CD8-positive, alpha-beta memory T cell (primary cell): Measurements from ENCODE around the gene KAZN. TPM values are rescaled to one million over a fixed set of nuclear protein-coding genes. Genes with fewer than 3 reads are reported as not detected.

Experiments
- CTCF ChIA-PET: fragments of 350-600 bp; sonication (Branson Sonifier 250); formaldehyde crosslinking; loops from one replicate; lab custom pipeline; 2021; ENCODE audit warnings: antibody characterized with exemption; lab: Charles Lee
- POLR2A ChIA-PET: fragments of 350-600 bp; sonication (Branson Sonifier 250); formaldehyde crosslinking; loops from one replicate; lab custom pipeline; 2021; ENCODE audit warnings: antibody characterized with exemption; lab: Charles Lee
- DNase-seq, 5 donors: peaks; one replicate each; pipeline versions ENCODE4 v3.0.0 to v3.0.0-alpha.2; 2020 to 2022; ENCODE audit warnings: mixed read lengths in 1 of 5
- H3K27ac ChIP-seq: one replicate; pipeline ENCODE4 v1.7.0; 2013; ENCODE audit warnings: low read depth, mild to moderate bottlenecking, low read length, moderate library complexity
- H3K27me3 ChIP-seq: 2 replicates; pipeline ENCODE4 v1.7.0; 2013; ENCODE audit warnings: low read length, mild to moderate bottlenecking; ENCODE audit not compliant: insufficient read depth, poor library complexity, severe bottlenecking
- H3K36me3 ChIP-seq: 2 replicates; pipeline ENCODE4 v1.7.0; 2013; ENCODE audit warnings: mild to moderate bottlenecking, low read length, moderate library complexity; ENCODE audit not compliant: insufficient read depth
- H3K4me1 ChIP-seq: 2 replicates; pipeline ENCODE4 v1.7.0; 2013; ENCODE audit warnings: mild to moderate bottlenecking, low read length, moderate library complexity; ENCODE audit not compliant: insufficient read depth
- H3K4me3 ChIP-seq: 2 replicates; pipeline ENCODE4 v1.7.0; 2013; ENCODE audit warnings: mild to moderate bottlenecking, low read length
- H3K9me3 ChIP-seq: 2 replicates; pipeline ENCODE4 v1.7.0; 2013; ENCODE audit warnings: mild to moderate bottlenecking, low read length
- H3K27ac Mint-ChIP-seq, 8 donors: one replicate each; pipeline ENCODE4 v1.8.0; 2020 to 2021; ENCODE audit warnings: mixed read lengths in 8 of 8, mild to moderate bottlenecking in 6 of 8, inconsistent platforms in 3 of 8, moderate library complexity in 3 of 8
- H3K27me3 Mint-ChIP-seq, 2 donors: one replicate each; pipeline ENCODE4 v1.8.0; 2020 to 2021; ENCODE audit warnings: mixed read lengths in 2 of 2, mild to moderate bottlenecking in 1 of 2, moderate library complexity in 1 of 2
- H3K36me3 Mint-ChIP-seq, 3 donors: one replicate each; pipeline ENCODE4 v1.8.0; 2020 to 2021; ENCODE audit warnings: mixed read lengths in 3 of 3, inconsistent platforms in 1 of 3, mild to moderate bottlenecking in 1 of 3
- H3K4me1 Mint-ChIP-seq, 3 donors: one replicate each; pipeline ENCODE4 v1.8.0; 2020 to 2021; ENCODE audit warnings: mixed read lengths in 3 of 3, inconsistent platforms in 1 of 3, mild to moderate bottlenecking in 1 of 3
- H3K4me3 Mint-ChIP-seq, 7 donors: one replicate each; pipeline ENCODE4 v1.8.0; 2020 to 2021; ENCODE audit warnings: mixed read lengths in 7 of 7, mild to moderate bottlenecking in 6 of 7, moderate library complexity in 4 of 7, inconsistent platforms in 2 of 7
- H3K9me3 Mint-ChIP-seq, 5 donors: one replicate each; pipeline ENCODE4 v1.8.0; 2020 to 2022; ENCODE audit warnings: mixed read lengths in 5 of 5, mild to moderate bottlenecking in 3 of 5, moderate library complexity in 2 of 5, inconsistent platforms in 1 of 5
- polyA plus RNA-seq: library from polyadenylated mRNA; unstranded; fragments of 300-500 nt; fragmentation: Illumina TruSeq; gene quantifications from one replicate; pipeline ENCODE4 v1.2.3, GENCODE V29; 2021
- total RNA-seq, 2 experiments: library from RNA; stranded (reverse); gene quantifications; one replicate each; pipeline ENCODE4 v1.2.3, GENCODE V29; 2021

The KAZN gene
- total and polyA plus RNA-seq, 3 experiments from 2014 or later: 0.15 to 0.35 (median 0.18) TPM

DNA sequence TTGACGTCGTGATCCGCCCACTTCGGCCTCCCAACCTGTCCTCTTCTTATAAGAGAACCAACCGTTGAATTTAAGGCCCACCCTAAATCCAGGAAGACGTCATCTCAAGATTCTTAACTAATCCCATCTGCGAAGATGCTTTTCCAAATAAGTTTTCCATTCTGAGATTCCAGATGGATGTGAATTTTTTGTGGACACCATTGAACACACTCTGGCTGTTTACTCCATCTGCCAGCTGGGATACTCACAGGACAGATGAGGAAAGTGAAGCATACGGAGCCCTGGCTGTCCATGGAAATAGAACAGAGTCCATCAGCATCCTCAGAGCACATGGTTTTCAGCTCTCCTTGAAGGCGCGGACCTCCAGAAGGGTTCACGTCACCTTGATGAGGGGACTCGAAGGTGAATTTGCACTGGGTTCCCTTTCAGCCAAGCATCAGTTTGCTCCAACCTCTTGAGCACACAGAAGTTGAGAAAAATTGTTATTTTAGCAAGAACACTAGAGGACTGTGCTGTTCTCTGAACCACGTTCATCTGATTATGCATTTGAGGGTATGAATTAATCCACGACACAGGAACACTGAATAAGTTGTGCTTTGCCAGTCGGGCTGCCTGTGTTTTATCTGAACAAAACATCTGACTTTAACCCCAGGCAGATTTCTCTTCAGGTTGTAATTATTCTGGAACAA lies 68.6 kb downstream of the KAZN start:
- H3K27ac Mint-ChIP-seq: no peak overlapping the region
- ChIA-PET CTCF (no interaction called here), POLR2A (no interaction called here)
- Histone ChIP-seq H3K4me3 (no peak overlapping the region), H3K9me3 (no peaks in the 10 kb centered on the region), H3K27me3 (peaks cover 3% of the 10 kb centered on the region), H3K27ac (no peak overlapping the region), H3K4me1 (no peaks in the 10 kb centered on the region), H3K36me3 (no peaks in the 10 kb centered on the region)
- H3K36me3 Mint-ChIP-seq: no peaks in the 10 kb centered on the region
- H3K9me3 Mint-ChIP-seq: no peaks in the 10 kb centered on the region
- peaks cover 3 to 4% of the 10 kb centered on the region in 2 donors for H3K27me3 Mint-ChIP-seq
- H3K4me3 Mint-ChIP-seq: no peak overlapping the region
- DNase-seq: no peak
- no peaks in the 10 kb centered on the region for H3K4me1 Mint-ChIP-seq

DNA sequence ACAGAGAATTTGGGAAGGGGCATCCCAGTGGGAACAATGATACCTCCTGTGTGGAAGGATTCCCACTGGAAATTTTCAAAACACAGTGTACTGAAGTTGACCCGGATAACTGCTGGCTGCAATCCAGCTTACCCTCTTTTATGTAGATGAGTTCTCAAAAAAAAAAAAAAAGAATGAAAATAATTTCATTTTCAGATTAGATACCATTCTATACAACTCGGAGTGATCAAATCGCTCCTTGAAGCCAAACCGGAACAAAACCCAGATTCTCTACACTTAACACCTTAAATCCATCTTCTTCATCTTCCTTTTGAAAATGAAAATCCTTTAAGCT lies 69.1 kb downstream of the KAZN start:
- no peaks in the 10 kb centered on the region for H3K4me1 Mint-ChIP-seq
- Histone ChIP-seq H3K4me1 (no peaks in the 10 kb centered on the region), H3K9me3 (no peaks in the 10 kb centered on the region), H3K27ac (no peak overlapping the region), H3K27me3 (peaks cover 3% of the 10 kb centered on the region), H3K4me3 (no peak overlapping the region), H3K36me3 (no peaks in the 10 kb centered on the region)
- H3K4me3 Mint-ChIP-seq: no peak overlapping the region
- H3K36me3 Mint-ChIP-seq: no peaks in the 10 kb centered on the region
- H3K27me3 Mint-ChIP-seq: peaks cover 3 to 4% of the 10 kb centered on the region in 2 donors
- CTCF ChIA-PET: no interaction called here
- POLR2A ChIA-PET: no interaction called here
- no peak for DNase-seq
- H3K27ac Mint-ChIP-seq: no peak overlapping the region
- no peaks in the 10 kb centered on the region for H3K9me3 Mint-ChIP-seq

GRCh38 chr1:14668538-14668937 lies 70.1 kb downstream of the KAZN start:
- Mint-ChIP-seq H3K9me3 (no peaks in the 10 kb centered on the region), H3K4me3 (no peak overlapping the region), H3K27ac (no peak overlapping the region), H3K36me3 (no peaks in the 10 kb centered on the region), H3K27me3 (no peaks in the 10 kb centered on the region), H3K4me1 (no peaks in the 10 kb centered on the region)
- CTCF ChIA-PET: no interaction called here
- peaks cover 3% of the 10 kb centered on the region for H3K27me3 ChIP-seq
- POLR2A ChIA-PET: no interaction called here
- H3K36me3 ChIP-seq: no peaks in the 10 kb centered on the region
- no peaks in the 10 kb centered on the region for H3K9me3 ChIP-seq
- no peaks in the 10 kb centered on the region for H3K4me1 ChIP-seq
- no peak overlapping the region for H3K4me3 ChIP-seq
- no peak for DNase-seq
- H3K27ac ChIP-seq: no peak overlapping the region

GRCh38 chr1:14672005-14672404 lies 73.5 kb downstream of the KAZN start:
- DNase-seq: no peak
- no peaks in the 10 kb centered on the region for H3K4me1 Mint-ChIP-seq
- H3K9me3 ChIP-seq: no peaks in the 10 kb centered on the region
- ChIA-PET CTCF (no interaction called here), POLR2A (no interaction called here)
- H3K36me3 Mint-ChIP-seq: no peaks in the 10 kb centered on the region
- H3K27ac ChIP-seq: no peak overlapping the region
- peaks cover 3% of the 10 kb centered on the region for H3K27me3 ChIP-seq
- peaks cover 2 to 4% of the 10 kb centered on the region in 2 donors for H3K27me3 Mint-ChIP-seq
- H3K4me3 Mint-ChIP-seq: no peak overlapping the region
- H3K9me3 Mint-ChIP-seq: peaks cover 0 to 4% (median 0%) of the 10 kb centered on the region in 5 donors
- no peak overlapping the region for H3K27ac Mint-ChIP-seq
- H3K4me3 ChIP-seq: no peak overlapping the region
- H3K4me1 ChIP-seq: no peaks in the 10 kb centered on the region
- H3K36me3 ChIP-seq: no peaks in the 10 kb centered on the region

- peaks cover 0 to 4% (median 0%) of the 10 kb centered on the region in 5 donors for H3K9me3 Mint-ChIP-seq
- peaks cover 2 to 4% of the 10 kb centered on the region in 2 donors for H3K27me3 Mint-ChIP-seq
- H3K27ac ChIP-seq: no peak overlapping the region
- no peaks in the 10 kb centered on the region for H3K36me3 ChIP-seq
- DNase-seq: no peak
- ChIA-PET POLR2A (no interaction called here), CTCF (no interaction called here)
- no peak overlapping the region for H3K4me3 Mint-ChIP-seq
- H3K36me3 Mint-ChIP-seq: no peaks in the 10 kb centered on the region
- no peaks in the 10 kb centered on the region for H3K4me1 Mint-ChIP-seq
- H3K27ac Mint-ChIP-seq: no peak overlapping the region
- peaks cover 3% of the 10 kb centered on the region for H3K27me3 ChIP-seq
- H3K4me3 ChIP-seq: no peak overlapping the region
- H3K9me3 ChIP-seq: no peaks in the 10 kb centered on the region
- H3K4me1 ChIP-seq: no peaks in the 10 kb centered on the region
Measured at GRCh38 chr1:14674030-14674429, 75.5 kb downstream of the KAZN start.

DNA sequence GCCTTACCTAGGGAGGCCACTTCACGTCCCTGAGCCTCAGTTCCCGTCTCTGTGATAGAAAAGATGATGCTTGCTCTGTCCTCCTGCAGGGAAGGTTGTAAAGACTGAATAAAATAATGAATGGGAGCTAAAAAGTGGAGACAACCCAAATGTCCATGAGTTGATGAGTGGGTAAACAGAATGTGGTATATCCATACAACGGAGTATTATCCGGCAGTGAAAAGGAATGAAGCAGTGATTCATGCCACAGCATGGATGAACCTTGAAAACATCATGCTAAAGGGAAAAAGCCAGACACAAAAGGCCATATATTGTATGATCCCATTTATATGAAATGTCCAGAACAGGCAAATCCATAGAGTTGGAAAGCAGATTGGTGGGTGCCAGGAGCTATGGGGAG lies 77.9 kb downstream of the KAZN start:
- ChIA-PET POLR2A (no interaction called here), CTCF (no interaction called here)
- peaks cover 0 to 4% (median 0%) of the 10 kb centered on the region in 5 donors for H3K9me3 Mint-ChIP-seq
- H3K27ac Mint-ChIP-seq: no peak overlapping the region
- peaks cover 4% of the 10 kb centered on the region in 2 donors for H3K27me3 Mint-ChIP-seq
- H3K36me3 Mint-ChIP-seq: no peaks in the 10 kb centered on the region
- H3K27me3 ChIP-seq: no peaks in the 10 kb centered on the region
- no peaks in the 10 kb centered on the region for H3K4me1 ChIP-seq
- no peaks in the 10 kb centered on the region for H3K36me3 ChIP-seq
- H3K4me1 Mint-ChIP-seq: no peaks in the 10 kb centered on the region
- no peak overlapping the region for H3K27ac ChIP-seq
- H3K4me3 Mint-ChIP-seq: no peak overlapping the region
- no peak overlapping the region for H3K4me3 ChIP-seq
- H3K9me3 ChIP-seq: no peaks in the 10 kb centered on the region
- no peak for DNase-seq

DNA sequence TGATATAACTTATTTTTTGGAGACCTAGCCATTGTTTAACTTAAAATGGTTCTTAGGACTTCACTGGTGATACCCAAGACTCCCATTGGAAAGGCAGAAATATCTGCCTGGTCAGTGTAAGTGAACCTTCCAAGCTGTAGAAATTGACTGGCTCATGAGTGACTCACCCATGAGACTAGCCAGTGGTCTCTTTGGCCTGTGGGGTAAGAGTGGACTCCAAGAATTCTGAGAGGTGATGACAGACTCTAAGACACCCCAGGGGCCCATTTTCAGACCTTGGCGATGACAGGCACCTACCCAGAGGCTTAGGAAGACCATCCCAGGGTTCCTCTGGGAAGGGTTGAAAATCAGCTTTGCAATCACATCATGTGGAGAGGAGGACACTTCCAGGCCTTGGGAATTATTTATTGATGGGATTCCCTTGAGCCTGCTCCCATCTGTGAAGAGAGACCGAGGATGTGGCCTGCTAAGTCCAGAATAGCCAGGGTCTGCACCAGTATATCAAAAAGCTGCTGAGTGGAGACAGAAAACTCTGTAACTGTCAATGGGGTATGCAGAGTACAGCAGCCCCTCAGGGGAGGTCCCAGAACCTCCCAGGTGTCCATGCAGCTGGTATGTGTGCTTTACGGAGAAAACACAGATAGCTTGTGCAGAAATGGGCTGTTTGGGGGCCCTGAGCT lies 78.9 kb downstream of the KAZN start:
- Mint-ChIP-seq H3K27ac (no peak overlapping the region), H3K9me3 (peaks cover 0 to 4% (median 0%) of the 10 kb centered on the region in 5 donors), H3K4me1 (no peaks in the 10 kb centered on the region), H3K4me3 (no peak overlapping the region), H3K36me3 (no peaks in the 10 kb centered on the region), H3K27me3 (peaks cover 4% of the 10 kb centered on the region in 2 donors)
- CTCF ChIA-PET: no interaction called here
- H3K27ac ChIP-seq: no peak overlapping the region
- H3K4me1 ChIP-seq: no peaks in the 10 kb centered on the region
- H3K4me3 ChIP-seq: no peak overlapping the region
- no peaks in the 10 kb centered on the region for H3K36me3 ChIP-seq
- POLR2A ChIA-PET: no interaction called here
- H3K27me3 ChIP-seq: no peaks in the 10 kb centered on the region
- no peak for DNase-seq
- no peaks in the 10 kb centered on the region for H3K9me3 ChIP-seq

DNA sequence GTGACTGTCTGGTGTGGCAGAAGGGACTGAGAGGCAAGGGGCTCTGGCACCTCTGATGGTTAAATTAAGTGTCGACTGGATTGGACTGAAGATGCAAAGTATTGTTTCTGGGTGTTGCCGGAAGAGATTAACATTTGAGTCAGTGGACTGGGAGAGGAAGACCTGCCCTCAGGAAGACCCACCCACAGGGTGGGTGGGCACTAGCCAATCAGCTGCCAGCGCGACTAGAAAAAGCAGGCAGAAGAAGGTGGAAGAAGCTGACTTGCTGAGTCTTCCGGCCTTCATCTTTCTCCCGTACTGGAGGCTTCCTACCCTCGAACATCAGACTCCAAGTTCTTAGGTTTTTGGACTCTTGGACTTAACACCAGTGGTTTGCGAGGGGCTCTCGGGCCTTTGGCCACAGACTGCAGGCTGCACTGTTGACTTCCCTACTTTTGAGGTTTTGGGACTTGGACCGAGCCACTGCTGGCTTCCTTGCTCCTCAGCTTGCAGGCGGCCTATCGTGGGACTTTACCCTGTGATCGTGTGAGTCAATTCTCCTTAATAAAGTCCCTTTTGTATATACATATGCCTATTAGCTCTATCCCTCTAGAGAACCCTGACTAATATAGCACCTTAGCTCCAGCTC lies 79.6 kb downstream of the KAZN start:
- no peak for DNase-seq
- ChIA-PET POLR2A (no interaction called here), CTCF (no interaction called here)
- Mint-ChIP-seq H3K27ac (peak overlapping the region in 1 of 8 donors; percentile 12), H3K4me1 (no peaks in the 10 kb centered on the region), H3K36me3 (no peaks in the 10 kb centered on the region), H3K27me3 (peaks cover 4% of the 10 kb centered on the region in 2 donors), H3K4me3 (no peak overlapping the region), H3K9me3 (peaks cover 0 to 9% (median 0%) of the 10 kb centered on the region in 5 donors)
- no peaks in the 10 kb centered on the region for H3K36me3 ChIP-seq
- H3K4me3 ChIP-seq: no peak overlapping the region
- H3K27me3 ChIP-seq: no peaks in the 10 kb centered on the region
- no peaks in the 10 kb centered on the region for H3K4me1 ChIP-seq
- H3K9me3 ChIP-seq: no peaks in the 10 kb centered on the region
- H3K27ac ChIP-seq: no peak overlapping the region
